ENCODE measurements around the gene ADCYAP1.

Gene ADCYAP1

GRCh38 chr18:911025-911424 lies 6.4 kb downstream of the ADCYAP1 start:
- no peak for DNase-seq

- no peak for DNase-seq
These were observed 6.8 kb downstream of the ADCYAP1 start for GRCh38 chr18:911486-911885.

- no peak for DNase-seq
These were observed 11.9 kb downstream of the ADCYAP1 start for GRCh38 chr18:916562-916961.

- DNase-seq: no peak
These were observed 14.4 kb downstream of the ADCYAP1 start for GRCh38 chr18:919078-919477.

DNA sequence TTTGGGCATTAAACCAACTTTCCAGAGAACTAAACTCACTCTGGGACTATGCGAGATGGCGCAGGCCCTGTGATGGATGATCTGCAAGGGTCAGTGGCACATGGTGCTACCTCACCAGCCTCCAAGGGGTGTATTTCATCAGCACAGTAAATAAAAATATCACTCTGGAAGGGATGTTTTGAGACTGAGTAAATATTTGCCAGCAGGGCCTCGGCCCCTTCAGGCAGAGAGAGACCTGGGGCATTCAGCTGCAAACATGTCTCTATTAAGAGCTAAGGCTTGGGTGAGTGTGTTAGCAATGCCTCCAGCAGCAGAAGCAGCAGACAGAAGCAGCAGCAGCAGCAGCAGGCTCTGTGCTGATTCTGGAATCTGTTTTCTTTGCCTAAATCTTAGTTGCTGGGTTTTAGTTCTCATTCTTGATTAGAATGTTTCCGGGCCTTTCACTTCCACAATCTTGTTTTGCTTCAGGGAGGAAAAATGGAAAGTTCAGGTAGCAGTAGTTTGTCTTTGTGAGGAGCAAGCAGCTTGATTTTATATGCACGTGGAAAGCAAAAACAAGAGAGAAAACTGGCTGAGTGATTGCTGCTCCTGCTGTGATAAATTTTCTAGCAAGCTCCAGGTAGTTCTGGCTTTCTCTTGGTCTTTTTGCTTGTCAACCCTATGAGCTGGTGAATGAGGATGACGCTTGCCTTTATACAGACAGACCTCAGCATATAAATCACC lies 18.6 kb downstream of the ADCYAP1 start:
- DNase-seq: peak; percentile 30

- no peak for DNase-seq
These were observed 20.3 kb downstream of the ADCYAP1 start for GRCh38 chr18:924987-925386.

GRCh38 chr18:926946-927345 lies 22.3 kb downstream of the ADCYAP1 start:
- DNase-seq: no peak

DNA sequence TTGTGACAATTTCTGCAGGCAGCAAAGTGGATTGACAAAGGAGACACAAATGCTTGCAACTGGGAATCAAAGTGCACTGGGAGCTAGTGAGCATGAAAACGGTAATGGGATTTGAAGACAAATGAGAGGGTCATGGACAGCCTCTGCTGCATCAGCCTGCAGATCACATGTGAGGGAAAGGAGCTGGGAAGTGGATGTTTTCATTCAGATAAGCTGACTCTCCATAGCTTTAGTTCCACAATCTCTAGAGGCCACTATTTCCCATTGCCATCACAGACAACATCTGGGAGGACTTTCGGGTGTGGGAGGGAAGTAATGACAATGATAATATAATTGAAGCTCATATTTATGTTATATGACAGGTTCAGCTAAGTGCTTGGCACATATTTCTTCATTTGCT lies 28.4 kb downstream of the ADCYAP1 start:
- no peak for DNase-seq

DNA sequence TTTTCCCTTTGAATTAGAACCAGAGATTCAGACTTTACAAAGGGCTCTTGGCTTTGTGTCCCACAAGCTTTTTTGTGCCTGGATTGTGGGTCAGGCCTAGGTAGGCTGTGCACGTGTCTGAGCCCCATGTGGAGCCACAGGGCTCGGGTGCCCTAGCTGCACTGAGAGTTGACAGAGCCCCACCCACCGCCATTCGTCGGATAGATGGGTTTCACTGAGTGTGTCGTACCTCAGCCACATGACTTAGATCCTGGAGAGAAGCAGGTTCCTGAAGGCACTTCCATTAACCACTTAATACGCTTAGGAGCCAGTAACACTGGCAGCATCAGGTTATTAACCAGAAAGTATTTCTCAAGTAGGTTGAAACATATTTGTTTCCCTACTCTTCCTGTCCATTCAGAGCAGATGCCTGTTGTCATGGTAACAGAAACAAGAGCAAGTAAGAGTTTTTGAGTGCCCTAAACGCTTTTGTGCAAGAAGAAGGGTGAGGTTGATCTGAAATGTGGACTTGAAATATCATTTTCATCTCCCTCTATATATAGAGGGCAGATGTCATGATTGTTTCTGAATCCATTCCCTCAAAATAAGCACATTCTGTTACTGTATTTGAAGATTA lies 30.0 kb downstream of the ADCYAP1 start:
- peak; percentile 21 for DNase-seq

GRCh38 chr18:936941-937340 lies 32.3 kb downstream of the ADCYAP1 start:
- no peak for DNase-seq

DNA sequence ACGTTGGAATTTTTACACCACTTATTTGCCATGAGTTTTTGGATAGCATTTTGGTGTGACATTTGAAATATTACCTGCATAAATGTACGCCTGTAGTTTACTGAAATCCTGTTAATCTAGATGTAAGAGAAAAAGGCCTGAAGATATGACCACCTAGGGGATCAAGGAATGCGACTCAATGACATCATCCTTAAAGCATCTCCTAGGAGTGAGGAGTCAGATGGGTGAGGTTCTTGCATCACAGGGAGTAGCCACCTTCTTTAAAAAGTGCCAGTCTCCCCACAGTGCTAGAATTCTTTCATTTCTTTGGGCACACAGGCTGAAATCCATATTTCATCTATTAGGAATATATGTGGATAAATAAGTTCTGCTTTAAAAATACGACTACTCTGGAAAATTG lies 34.5 kb downstream of the ADCYAP1 start:
- no peak for DNase-seq

DNA sequence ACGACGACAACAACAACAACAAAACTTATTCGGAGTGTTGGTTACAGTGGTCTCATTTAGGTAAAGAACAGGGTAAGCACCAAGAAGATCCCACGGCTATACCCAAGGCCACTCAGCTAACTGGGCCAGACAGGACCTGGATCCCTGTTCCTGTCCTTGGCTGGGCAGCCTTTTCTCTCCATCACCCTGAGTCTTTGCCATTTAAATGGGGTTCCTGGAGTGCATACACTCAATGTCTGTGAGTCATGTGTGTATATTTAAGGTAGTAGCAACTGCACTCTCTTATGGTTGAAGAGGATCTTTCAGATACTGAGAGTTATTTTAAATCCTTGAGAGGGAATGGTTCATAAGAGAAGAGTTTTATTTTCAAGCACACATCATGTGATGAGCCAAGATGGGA lies 35.3 kb downstream of the ADCYAP1 start:
- no peak for DNase-seq

- DNase-seq: no peak
These were observed 36.7 kb downstream of the ADCYAP1 start for GRCh38 chr18:941331-941730.

DNA sequence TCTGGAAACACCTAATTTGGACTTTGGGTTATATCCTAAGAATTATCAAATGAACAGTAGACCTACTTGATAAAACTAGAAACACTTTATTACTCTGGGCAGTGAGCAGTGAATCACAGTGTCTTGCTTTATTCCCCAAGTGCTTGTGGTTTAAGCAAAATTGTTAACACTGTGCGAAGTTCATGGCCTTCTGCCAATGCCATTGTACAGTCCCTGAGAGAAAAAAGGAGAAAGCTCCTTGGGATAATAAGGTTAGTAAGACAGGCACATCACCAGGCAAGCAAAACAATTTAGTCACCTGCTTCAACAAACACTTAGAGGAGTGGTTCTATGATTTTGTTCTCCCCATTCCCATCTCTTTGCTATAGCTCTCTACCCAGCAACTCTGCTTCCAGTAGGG lies 39.8 kb downstream of the ADCYAP1 start:
- DNase-seq: no peak

DNA sequence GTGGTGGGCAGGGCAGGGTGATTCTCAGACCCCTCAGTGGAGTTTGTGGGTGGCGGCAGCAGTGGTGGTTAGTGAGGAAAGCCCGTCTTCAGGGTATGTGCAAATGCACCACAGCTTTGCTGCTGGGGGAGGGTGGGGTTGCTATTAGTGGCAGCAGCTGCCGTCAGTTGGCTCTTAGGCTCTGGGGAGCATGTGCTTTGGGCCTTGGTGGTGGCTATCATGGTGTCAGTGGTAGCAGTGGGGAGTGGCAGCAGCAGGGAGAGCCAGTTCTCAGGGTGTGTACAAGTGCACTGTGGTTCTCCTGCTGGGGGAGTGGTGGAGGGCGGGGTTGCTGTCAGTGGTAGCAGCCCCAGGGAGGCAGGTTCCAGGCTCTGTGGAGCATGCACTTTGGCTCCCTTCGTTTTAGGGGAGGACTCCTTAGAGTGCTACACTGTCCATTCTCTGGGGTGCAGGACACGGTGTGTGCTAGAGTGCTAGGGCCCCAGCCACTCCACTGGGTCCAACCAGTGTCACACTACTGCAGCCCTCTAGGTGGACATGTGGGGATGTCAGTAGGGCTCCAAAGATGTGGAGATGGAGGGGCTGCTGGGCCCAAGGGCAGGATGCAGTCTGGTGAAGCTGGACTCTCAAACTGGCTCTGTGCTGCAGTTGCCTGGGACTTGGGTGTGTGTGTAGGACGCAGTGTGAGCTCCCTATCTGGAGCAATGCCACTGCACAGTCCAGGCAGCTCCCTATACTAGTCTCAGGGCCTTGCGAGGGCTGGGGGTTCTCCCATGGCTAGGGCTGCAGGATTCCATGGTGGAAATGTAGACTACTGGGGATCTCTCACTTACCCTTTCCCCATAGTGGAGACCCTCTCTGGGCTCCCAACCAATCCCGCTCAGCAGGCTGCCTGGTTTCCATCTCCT lies 45.3 kb downstream of the ADCYAP1 start:
- DNase-seq: no peak

DNA sequence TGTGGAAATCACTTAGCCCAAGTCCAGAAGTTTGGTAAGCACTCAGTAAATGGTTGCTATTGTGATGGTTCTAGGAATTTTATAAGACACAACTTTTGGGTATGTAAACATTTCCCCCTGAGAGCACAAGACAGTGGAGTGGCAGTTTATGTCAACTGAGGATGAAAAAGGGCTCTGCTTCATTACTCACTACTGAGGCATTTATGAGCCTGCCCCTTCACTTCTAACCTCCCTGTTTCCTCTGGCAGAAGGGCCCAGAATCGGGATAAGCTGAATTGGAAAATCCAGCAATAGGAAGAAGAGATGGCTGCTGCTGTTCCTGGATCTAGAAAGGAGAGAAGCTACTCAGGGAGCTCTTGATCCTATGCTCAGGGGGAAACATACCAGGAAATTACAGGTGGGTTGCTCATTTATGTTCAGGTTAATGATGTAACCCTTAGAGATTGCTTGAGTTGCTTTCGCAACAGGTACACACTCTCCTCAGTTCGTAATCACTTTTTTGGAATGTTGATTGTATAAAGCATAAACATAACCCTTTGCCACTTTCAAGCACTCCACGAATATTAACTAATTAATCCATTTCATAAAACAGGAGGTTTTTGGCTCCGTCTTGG lies 46.3 kb downstream of the ADCYAP1 start:
- DNase-seq: no peak

GRCh38 chr18:955384-956066 lies 50.9 kb downstream of the ADCYAP1 start:
- DNase-seq: no peak

DNA sequence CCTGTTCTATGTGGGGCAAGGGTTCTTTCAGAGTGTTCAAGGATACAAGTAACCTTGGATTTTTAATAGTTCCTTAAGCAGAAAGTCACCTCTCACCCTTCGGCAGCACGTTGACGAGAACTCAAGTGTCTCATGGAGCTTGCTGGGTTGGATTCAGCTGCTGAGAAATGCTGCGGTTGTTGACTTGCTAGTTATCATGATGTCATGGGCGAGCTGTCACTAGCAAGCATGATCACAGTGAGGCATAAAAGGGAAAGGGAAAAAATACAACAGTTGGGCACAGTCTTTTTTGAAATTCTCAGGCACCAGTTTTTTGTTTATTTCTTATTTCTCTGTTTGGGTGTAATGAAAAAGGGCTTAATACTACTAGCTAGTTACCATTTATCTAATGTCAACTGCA lies 53.2 kb downstream of the ADCYAP1 start:
- no peak for DNase-seq

- DNase-seq: no peak
These were observed 55.2 kb downstream of the ADCYAP1 start for GRCh38 chr18:959854-960253.
